Right lobe of liver (tissue), 6 donors: ENCODE measurements around the gene ARHGEF16. TPM values are rescaled to one million over a fixed set of nuclear protein-coding genes. Genes with fewer than 3 reads are reported as not detected.

Experiments
- ATAC-seq, 4 donors: fragments of 200-7000 bp; cut with Tn5 transposase; one replicate each; pipeline ENCODE4 v1.9.1; 2020; ENCODE audit warnings: mild to moderate bottlenecking in 4 of 4, moderate library complexity in 4 of 4
- DNase-seq, 3 donors: peaks; one replicate each; pipeline ENCODE4 v3.0.0-alpha.2; 2020
- H3K27ac ChIP-seq, 3 donors: fragments of 200-600 bp; one replicate each; pipeline ENCODE4 v1.8.0; 2022
- H3K27me3 ChIP-seq, 2 donors: fragments of 200-600 bp; one replicate each; pipeline ENCODE4 v1.8.0; 2022
- H3K36me3 ChIP-seq, 4 donors: fragments of 200-600 bp; sonication (generic) in 1 of 4; one replicate each; pipeline versions ENCODE4 v1.5.1 to v1.8.0; 2017 to 2022; ENCODE audit warnings: control low read depth in 1 of 4
- H3K4me1 ChIP-seq, 4 donors: fragments of 200-600 bp; sonication (generic) in 1 of 4; one replicate each; pipeline versions ENCODE4 v1.5.1 to v1.8.0; 2017 to 2022; ENCODE audit warnings: control low read depth in 1 of 4
- H3K4me3 ChIP-seq, 3 donors: fragments of 200-600 bp; one replicate each; pipeline ENCODE4 v1.8.0; 2022
- H3K9me3 ChIP-seq, 4 donors: fragments of 200-600 bp; sonication (generic) in 1 of 4; one replicate each; pipeline versions ENCODE4 v1.5.1 to v1.8.0; 2017 to 2022; ENCODE audit warnings: control low read depth in 1 of 4
- CTCF ChIP-seq, 4 donors: fragments of 200-600 bp in 3 of 4; fragments of 450-650 bp in 1 of 4; IDR thresholded peaks; one replicate each; pipeline versions ENCODE4 v1.5.1 to v1.8.0; 2016 to 2022; ENCODE audit warnings: antibody characterized with exemption in 4 of 4, mild to moderate bottlenecking in 2 of 4
- POLR2A ChIP-seq: fragments of 450-650 bp; IDR thresholded peaks from one replicate; pipeline ENCODE4 v1.6.1; 2017; ENCODE audit warnings: antibody characterized with exemption, mild to moderate bottlenecking
- WGBS: methylation state at CpG from one replicate; pipeline ENCODE4 v1.1.6; 2018; ENCODE audit warnings: low coverage, low lambda C conversion rate; ENCODE audit not compliant: insufficient coverage; ENCODE audit errors: missing lambda C conversion rate; 5-methylcytosine and 5-hydroxymethylcytosine counted together
- intact Hi-C, 2 donors: fragments of 100-400 bp; cut with DNase I; formaldehyde crosslinking; loops; one replicate each; pipeline versions ENCODE4 v1.11.2 to v1.14.1; 2022
- total RNA-seq, 6 experiments: library from RNA; depleted of rRNA in 2 of 6; stranded (reverse); fragments of >200 nt in 2 of 6; fragmentation: NEBNext Ultra II Directional in 3 of 6; extraction: Animal tissue kit (Norgen Biotek cat#: 25700) in 3 of 6; gene quantifications; one replicate each; pipeline versions ENCODE4 v1.1.0 to v1.2.4, GENCODE V29; 2016 to 2023
- donor health status: DM: no; HTN: yes; CAD: no.
- donor health status: DM: no; HTN: no; CAD: no.
- donor health status: DM: no; HTN: no; CAD: no.
- donor health status: DM: no; HTN: yes; CAD: no.
- donor health status: DM: no; HTN: yes; CAD: no.

ARHGEF16 gene
- total RNA-seq, 6 experiments from 2014 or later, result 2.1 to 16.3 (median 7.5) TPM

GRCh38 chr1:3456449-3456963 lies 2.0 kb downstream of the ARHGEF16 start:
- Histone ChIP-seq H3K4me1 (peaks cover 0 to 20% (median 3%) of the 10 kb centered on the region in 4 donors), H3K4me3 (no peak overlapping the region), H3K27ac (no peak overlapping the region), H3K9me3 (no peaks in the 10 kb centered on the region), H3K27me3 (no peaks in the 10 kb centered on the region), H3K36me3 (no peaks in the 10 kb centered on the region)
- intact Hi-C loops, result no loop called here
- WGBS, result 80% methylated on average over 1 of the region's 12 CpGs
- ATAC-seq (no peak), DNase-seq (peak in 1 of 3 donors; percentile 14)
- TF ChIP-seq POLR2A, result no peak
- TF ChIP-seq CTCF (IDR thresholded peaks at IDR 0.05), result no peak

GRCh38 chr1:3456964-3457909 lies 2.8 kb downstream of the ARHGEF16 start:
- DNase-seq (peak in 1 of 3 donors; percentile 18), ATAC-seq (no peak)
- intact Hi-C loops, result no loop called here
- H3K27ac ChIP-seq, result no peak overlapping the region
- H3K27me3 ChIP-seq, result no peaks in the 10 kb centered on the region
- peaks cover 0 to 20% (median 3%) of the 10 kb centered on the region in 4 donors for H3K4me1 ChIP-seq
- H3K4me3 ChIP-seq, result no peak overlapping the region
- TF ChIP-seq POLR2A (no peak), CTCF (IDR thresholded peaks at IDR 0.05) (no peak)
- H3K36me3 ChIP-seq, result no peaks in the 10 kb centered on the region
- H3K9me3 ChIP-seq, result no peaks in the 10 kb centered on the region
- WGBS, result 63% methylated on average over 8 of the region's 29 CpGs

GRCh38 chr1:3457910-3458883 lies 3.7 kb downstream of the ARHGEF16 start:
- 22% methylated on average over 4 of the region's 18 CpGs for WGBS
- no peaks in the 10 kb centered on the region for H3K27me3 ChIP-seq
- peaks cover 0 to 20% (median 3%) of the 10 kb centered on the region in 4 donors for H3K4me1 ChIP-seq
- DNase-seq, result peak in 1 of 3 donors; percentile 21
- TF ChIP-seq CTCF (IDR thresholded peaks at IDR 0.05) (no peak), POLR2A (no peak)
- no peaks in the 10 kb centered on the region for H3K9me3 ChIP-seq
- no peak overlapping the region for H3K27ac ChIP-seq
- intact Hi-C loops, result no loop called here
- no peak overlapping the region for H3K4me3 ChIP-seq
- H3K36me3 ChIP-seq, result no peaks in the 10 kb centered on the region
- ATAC-seq, result no peak
